IgD-negative memory B cell (primary cell): ENCODE data around the gene CUBN. TPM values are rescaled to one million over a fixed set of nuclear protein-coding genes. Genes with fewer than 3 reads are reported as not detected.

ENCODE experiments used
- H3K27ac Mint-ChIP-seq, 3 donors: one replicate each; pipeline ENCODE4 v1.8.0; 2020 to 2022; ENCODE audit warnings: mild to moderate bottlenecking in 3 of 3, mixed read lengths in 3 of 3, moderate library complexity in 1 of 3
- H3K27me3 Mint-ChIP-seq: one replicate; pipeline ENCODE4 v1.8.0; 2021; ENCODE audit warnings: mixed read lengths
- H3K36me3 Mint-ChIP-seq: one replicate; pipeline ENCODE4 v1.8.0; 2020; ENCODE audit warnings: mild to moderate bottlenecking, mixed read lengths
- H3K4me1 Mint-ChIP-seq, 3 donors: one replicate each; pipeline ENCODE4 v1.8.0; 2020 to 2022; ENCODE audit warnings: mixed read lengths in 3 of 3, mild to moderate bottlenecking in 1 of 3
- H3K4me3 Mint-ChIP-seq, 4 donors: one replicate each; pipeline ENCODE4 v1.8.0; 2020 to 2022; ENCODE audit warnings: mild to moderate bottlenecking in 4 of 4, mixed read lengths in 4 of 4, moderate library complexity in 3 of 4
- H3K9me3 Mint-ChIP-seq, 3 donors: one replicate each; pipeline ENCODE4 v1.8.0; 2020 to 2021; ENCODE audit warnings: mixed read lengths in 3 of 3, mild to moderate bottlenecking in 1 of 3
- polyA plus RNA-seq: library from polyadenylated mRNA; unstranded; fragments of 300-500 nt; fragmentation: Illumina TruSeq; gene quantifications from one replicate; pipeline ENCODE4 v1.2.3, GENCODE V29; 2021

The CUBN gene
- not detected for polyA plus RNA-seq

- Mint-ChIP-seq H3K4me3 (no peak within 1 kb of the TSS), H3K27me3 (peaks cover 2% of the 10 kb centered on the region), H3K36me3 (peaks cover 5% of the 10 kb centered on the region), H3K4me1 (no peaks in the 10 kb centered on the region), H3K9me3 (no peaks in the 10 kb centered on the region), H3K27ac (no peak within 1 kb of the TSS)
These were observed at the start of gene CUBN for GRCh38 chr10:17129741-17130140. TSS of gene CUBN (minus strand) at chr10:17129811. CDS start at chr10:17129765, 46 bp downstream.

GRCh38 chr10:17179002-17179401 lies 49.4 kb upstream of the CUBN start:
- Mint-ChIP-seq H3K36me3 (peaks cover 5% of the 10 kb centered on the region), H3K9me3 (no peaks in the 10 kb centered on the region), H3K27ac (no peak overlapping the region), H3K27me3 (no peaks in the 10 kb centered on the region), H3K4me3 (no peak overlapping the region), H3K4me1 (peaks cover 0 to 8% (median 6%) of the 10 kb centered on the region in 3 donors)

- no peaks in the 10 kb centered on the region for H3K27me3 Mint-ChIP-seq
- H3K4me3 Mint-ChIP-seq, result no peak overlapping the region
- H3K36me3 Mint-ChIP-seq, result peaks cover 8% of the 10 kb centered on the region
- H3K4me1 Mint-ChIP-seq, result peaks cover 0 to 6% (median 4%) of the 10 kb centered on the region in 3 donors
- H3K9me3 Mint-ChIP-seq, result no peaks in the 10 kb centered on the region
- no peak overlapping the region for H3K27ac Mint-ChIP-seq
These were observed 48.4 kb upstream of the CUBN start for GRCh38 chr10:17178006-17178405.

- Mint-ChIP-seq H3K4me3 (no peak overlapping the region), H3K4me1 (peaks cover 0 to 6% (median 4%) of the 10 kb centered on the region in 3 donors), H3K27me3 (no peaks in the 10 kb centered on the region), H3K9me3 (no peaks in the 10 kb centered on the region), H3K27ac (no peak overlapping the region), H3K36me3 (peaks cover 7% of the 10 kb centered on the region)
These were observed 47.4 kb upstream of the CUBN start for GRCh38 chr10:17177014-17177413.

- H3K4me3 Mint-ChIP-seq, result no peak overlapping the region
- no peaks in the 10 kb centered on the region for H3K9me3 Mint-ChIP-seq
- peaks cover 0 to 6% (median 4%) of the 10 kb centered on the region in 3 donors for H3K4me1 Mint-ChIP-seq
- peaks cover 7% of the 10 kb centered on the region for H3K36me3 Mint-ChIP-seq
- no peak overlapping the region for H3K27ac Mint-ChIP-seq
- no peaks in the 10 kb centered on the region for H3K27me3 Mint-ChIP-seq
These were observed 46.5 kb upstream of the CUBN start for GRCh38 chr10:17176091-17176490.

GRCh38 chr10:17175551-17175950 lies 45.9 kb upstream of the CUBN start:
- Mint-ChIP-seq H3K27ac (no peak overlapping the region), H3K4me1 (peaks cover 0 to 6% (median 4%) of the 10 kb centered on the region in 3 donors), H3K9me3 (no peaks in the 10 kb centered on the region), H3K27me3 (no peaks in the 10 kb centered on the region), H3K36me3 (peaks cover 7% of the 10 kb centered on the region), H3K4me3 (no peak overlapping the region)

- Mint-ChIP-seq H3K4me1 (peaks cover 0 to 6% (median 4%) of the 10 kb centered on the region in 3 donors), H3K36me3 (peaks cover 7% of the 10 kb centered on the region), H3K27me3 (no peaks in the 10 kb centered on the region), H3K27ac (no peak overlapping the region), H3K9me3 (no peaks in the 10 kb centered on the region), H3K4me3 (no peak overlapping the region)
These were observed 45.0 kb upstream of the CUBN start for GRCh38 chr10:17174626-17175025.

GRCh38 chr10:17171141-17171641 lies 41.6 kb upstream of the CUBN start:
- Mint-ChIP-seq H3K27ac (no peak overlapping the region), H3K27me3 (no peaks in the 10 kb centered on the region), H3K36me3 (peaks cover 5% of the 10 kb centered on the region), H3K9me3 (no peaks in the 10 kb centered on the region), H3K4me3 (no peak overlapping the region), H3K4me1 (peaks cover 0 to 6% (median 4%) of the 10 kb centered on the region in 3 donors)

GRCh38 chr10:17169803-17170202 lies 40.2 kb upstream of the CUBN start:
- Mint-ChIP-seq H3K27me3 (no peaks in the 10 kb centered on the region), H3K36me3 (peaks cover 5% of the 10 kb centered on the region), H3K4me3 (no peak overlapping the region), H3K4me1 (no peaks in the 10 kb centered on the region), H3K27ac (no peak overlapping the region), H3K9me3 (no peaks in the 10 kb centered on the region)

- no peaks in the 10 kb centered on the region for H3K9me3 Mint-ChIP-seq
- no peak overlapping the region for H3K27ac Mint-ChIP-seq
- H3K4me1 Mint-ChIP-seq, result no peaks in the 10 kb centered on the region
- H3K4me3 Mint-ChIP-seq, result no peak overlapping the region
- H3K36me3 Mint-ChIP-seq, result no peaks in the 10 kb centered on the region
- no peaks in the 10 kb centered on the region for H3K27me3 Mint-ChIP-seq
These were observed 37.1 kb upstream of the CUBN start for GRCh38 chr10:17166699-17167098.

GRCh38 chr10:17162828-17163227 lies 33.2 kb upstream of the CUBN start:
- Mint-ChIP-seq H3K27ac (no peak overlapping the region), H3K4me3 (no peak overlapping the region), H3K9me3 (no peaks in the 10 kb centered on the region), H3K27me3 (no peaks in the 10 kb centered on the region), H3K36me3 (no peaks in the 10 kb centered on the region), H3K4me1 (no peaks in the 10 kb centered on the region)

GRCh38 chr10:17161775-17162174 lies 32.2 kb upstream of the CUBN start:
- Mint-ChIP-seq H3K4me1 (no peaks in the 10 kb centered on the region), H3K27ac (no peak overlapping the region), H3K36me3 (no peaks in the 10 kb centered on the region), H3K4me3 (no peak overlapping the region), H3K9me3 (no peaks in the 10 kb centered on the region), H3K27me3 (no peaks in the 10 kb centered on the region)

GRCh38 chr10:17157024-17157423 lies 27.4 kb upstream of the CUBN start:
- Mint-ChIP-seq H3K36me3 (peaks cover 7% of the 10 kb centered on the region), H3K4me1 (no peaks in the 10 kb centered on the region), H3K4me3 (no peak overlapping the region), H3K27ac (no peak overlapping the region), H3K9me3 (no peaks in the 10 kb centered on the region), H3K27me3 (no peaks in the 10 kb centered on the region)

- H3K27ac Mint-ChIP-seq, result no peak overlapping the region
- no peak overlapping the region for H3K4me3 Mint-ChIP-seq
- peaks cover 7% of the 10 kb centered on the region for H3K36me3 Mint-ChIP-seq
- no peaks in the 10 kb centered on the region for H3K9me3 Mint-ChIP-seq
- no peaks in the 10 kb centered on the region for H3K4me1 Mint-ChIP-seq
- H3K27me3 Mint-ChIP-seq, result no peaks in the 10 kb centered on the region
These were observed 26.2 kb upstream of the CUBN start for GRCh38 chr10:17155826-17156225.

GRCh38 chr10:17154116-17154515 lies 24.5 kb upstream of the CUBN start:
- H3K4me3 Mint-ChIP-seq, result no peak overlapping the region
- H3K36me3 Mint-ChIP-seq, result peaks cover 7% of the 10 kb centered on the region
- no peak overlapping the region for H3K27ac Mint-ChIP-seq
- no peaks in the 10 kb centered on the region for H3K4me1 Mint-ChIP-seq
- no peaks in the 10 kb centered on the region for H3K27me3 Mint-ChIP-seq
- no peaks in the 10 kb centered on the region for H3K9me3 Mint-ChIP-seq

- Mint-ChIP-seq H3K27me3 (no peaks in the 10 kb centered on the region), H3K4me1 (no peaks in the 10 kb centered on the region), H3K9me3 (no peaks in the 10 kb centered on the region)
These were observed 23.7 kb upstream of the CUBN start for GRCh38 chr10:17153321-17153720.

GRCh38 chr10:17151716-17152115 lies 22.1 kb upstream of the CUBN start:
- Mint-ChIP-seq H3K4me1 (no peaks in the 10 kb centered on the region), H3K27ac (no peak overlapping the region), H3K9me3 (no peaks in the 10 kb centered on the region), H3K36me3 (peaks cover 11% of the 10 kb centered on the region), H3K4me3 (no peak overlapping the region), H3K27me3 (no peaks in the 10 kb centered on the region)

More at GRCh38 chr10:17153321-17153720, 23.7 kb upstream of the CUBN start:
- H3K36me3 Mint-ChIP-seq, result peaks cover 7% of the 10 kb centered on the region
- H3K27ac Mint-ChIP-seq, result no peak overlapping the region
- no peak overlapping the region for H3K4me3 Mint-ChIP-seq
